ENCODE measurements around the gene TMC1.

DNA sequence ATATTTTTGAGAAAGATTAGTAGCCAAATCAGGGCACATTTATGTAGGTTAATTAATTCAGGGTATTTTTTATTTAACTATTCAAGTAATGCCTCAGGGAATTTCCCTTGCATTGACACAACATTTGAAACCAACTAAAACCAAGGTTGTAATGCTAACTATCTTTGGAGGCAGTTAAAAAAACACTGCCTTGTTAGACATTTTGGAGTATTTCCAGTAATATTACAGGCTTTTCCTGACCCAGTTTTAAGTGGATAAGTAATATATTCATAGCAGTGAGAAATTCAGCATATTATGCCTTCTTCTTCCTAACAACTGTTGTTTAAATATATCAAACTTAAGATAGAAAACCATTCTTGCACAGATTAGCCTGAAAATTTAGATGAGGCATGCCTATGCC is 175.1 kb downstream of the TMC1 start:
- TF ChIP-seq, protein P1, sequence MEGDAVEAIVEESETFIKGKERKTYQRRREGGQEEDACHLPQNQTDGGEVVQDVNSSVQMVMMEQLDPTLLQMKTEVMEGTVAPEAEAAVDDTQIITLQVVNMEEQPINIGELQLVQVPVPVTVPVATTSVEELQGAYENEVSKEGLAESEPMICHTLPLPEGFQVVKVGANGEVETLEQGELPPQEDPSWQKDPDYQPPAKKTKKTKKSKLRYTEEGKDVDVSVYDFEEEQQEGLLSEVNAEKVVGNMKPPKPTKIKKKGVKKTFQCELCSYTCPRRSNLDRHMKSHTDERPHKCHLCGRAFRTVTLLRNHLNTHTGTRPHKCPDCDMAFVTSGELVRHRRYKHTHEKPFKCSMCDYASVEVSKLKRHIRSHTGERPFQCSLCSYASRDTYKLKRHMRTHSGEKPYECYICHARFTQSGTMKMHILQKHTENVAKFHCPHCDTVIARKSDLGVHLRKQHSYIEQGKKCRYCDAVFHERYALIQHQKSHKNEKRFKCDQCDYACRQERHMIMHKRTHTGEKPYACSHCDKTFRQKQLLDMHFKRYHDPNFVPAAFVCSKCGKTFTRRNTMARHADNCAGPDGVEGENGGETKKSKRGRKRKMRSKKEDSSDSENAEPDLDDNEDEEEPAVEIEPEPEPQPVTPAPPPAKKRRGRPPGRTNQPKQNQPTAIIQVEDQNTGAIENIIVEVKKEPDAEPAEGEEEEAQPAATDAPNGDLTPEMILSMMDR (IDR thresholded peaks at IDR 0.05 in 2 of 3, conservative IDR thresholded peaks at IDR 0.05 in 1 of 3; ENCODE audit: control insufficient read depth in 2 of 3, extremely low read depth in 1 of 3, insufficient read depth in 1 of 3, low read depth in 3 of 3, low read length in 3 of 3): no peak
- TF ChIP-seq NBN (IDR thresholded peaks at IDR 0.05) (no peak), RAD21 (IDR thresholded peaks at IDR 0.05; ENCODE audit: insufficient read depth, low read depth, low read length) (no peak), SUZ12 (IDR thresholded peaks at IDR 0.05; ENCODE audit: unreplicated experiment) (no peak)
- TF ChIP-seq, protein P2, sequence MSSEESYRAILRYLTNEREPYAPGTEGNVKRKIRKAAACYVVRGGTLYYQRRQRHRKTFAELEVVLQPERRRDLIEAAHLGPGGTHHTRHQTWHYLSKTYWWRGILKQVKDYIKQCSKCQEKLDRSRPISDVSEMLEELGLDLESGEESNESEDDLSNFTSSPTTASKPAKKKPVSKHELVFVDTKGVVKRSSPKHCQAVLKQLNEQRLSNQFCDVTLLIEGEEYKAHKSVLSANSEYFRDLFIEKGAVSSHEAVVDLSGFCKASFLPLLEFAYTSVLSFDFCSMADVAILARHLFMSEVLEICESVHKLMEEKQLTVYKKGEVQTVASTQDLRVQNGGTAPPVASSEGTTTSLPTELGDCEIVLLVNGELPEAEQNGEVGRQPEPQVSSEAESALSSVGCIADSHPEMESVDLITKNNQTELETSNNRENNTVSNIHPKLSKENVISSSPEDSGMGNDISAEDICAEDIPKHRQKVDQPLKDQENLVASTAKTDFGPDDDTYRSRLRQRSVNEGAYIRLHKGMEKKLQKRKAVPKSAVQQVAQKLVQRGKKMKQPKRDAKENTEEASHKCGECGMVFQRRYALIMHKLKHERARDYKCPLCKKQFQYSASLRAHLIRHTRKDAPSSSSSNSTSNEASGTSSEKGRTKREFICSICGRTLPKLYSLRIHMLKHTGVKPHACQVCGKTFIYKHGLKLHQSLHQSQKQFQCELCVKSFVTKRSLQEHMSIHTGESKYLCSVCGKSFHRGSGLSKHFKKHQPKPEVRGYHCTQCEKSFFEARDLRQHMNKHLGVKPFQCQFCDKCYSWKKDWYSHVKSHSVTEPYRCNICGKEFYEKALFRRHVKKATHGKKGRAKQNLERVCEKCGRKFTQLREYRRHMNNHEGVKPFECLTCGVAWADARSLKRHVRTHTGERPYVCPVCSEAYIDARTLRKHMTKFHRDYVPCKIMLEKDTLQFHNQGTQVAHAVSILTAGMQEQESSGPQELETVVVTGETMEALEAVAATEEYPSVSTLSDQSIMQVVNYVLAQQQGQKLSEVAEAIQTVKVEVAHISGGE (CRISPR knock-in tag; IDR thresholded peaks at IDR 0.05): no peak

Data from GM12878 (cell line).